Esophagus squamous epithelium (tissue), 4 donors: Measurements from ENCODE around the gene SPINT1.

Source experiments
- POLR2A ChIP-seq, 4 donors: fragments of 450-650 bp; IDR thresholded peaks; one replicate each; pipeline ENCODE4 v1.6.1; 2017; ENCODE audit warnings: antibody characterized with exemption in 4 of 4, mild to moderate bottlenecking in 4 of 4, moderate library complexity in 3 of 4
- TF ChIP-seq, protein P1 (sequence below), 6 experiments: fragments of 450-650 bp in 4 of 6; fragments of 200-600 bp in 2 of 6; sonication (generic) in 2 of 6; IDR thresholded peaks; one replicate each; pipeline ENCODE4 v1.5.1; 2016 to 2019; ENCODE audit warnings: antibody characterized with exemption in 6 of 6, mild to moderate bottlenecking in 4 of 6, moderate library complexity in 4 of 6

DNA sequence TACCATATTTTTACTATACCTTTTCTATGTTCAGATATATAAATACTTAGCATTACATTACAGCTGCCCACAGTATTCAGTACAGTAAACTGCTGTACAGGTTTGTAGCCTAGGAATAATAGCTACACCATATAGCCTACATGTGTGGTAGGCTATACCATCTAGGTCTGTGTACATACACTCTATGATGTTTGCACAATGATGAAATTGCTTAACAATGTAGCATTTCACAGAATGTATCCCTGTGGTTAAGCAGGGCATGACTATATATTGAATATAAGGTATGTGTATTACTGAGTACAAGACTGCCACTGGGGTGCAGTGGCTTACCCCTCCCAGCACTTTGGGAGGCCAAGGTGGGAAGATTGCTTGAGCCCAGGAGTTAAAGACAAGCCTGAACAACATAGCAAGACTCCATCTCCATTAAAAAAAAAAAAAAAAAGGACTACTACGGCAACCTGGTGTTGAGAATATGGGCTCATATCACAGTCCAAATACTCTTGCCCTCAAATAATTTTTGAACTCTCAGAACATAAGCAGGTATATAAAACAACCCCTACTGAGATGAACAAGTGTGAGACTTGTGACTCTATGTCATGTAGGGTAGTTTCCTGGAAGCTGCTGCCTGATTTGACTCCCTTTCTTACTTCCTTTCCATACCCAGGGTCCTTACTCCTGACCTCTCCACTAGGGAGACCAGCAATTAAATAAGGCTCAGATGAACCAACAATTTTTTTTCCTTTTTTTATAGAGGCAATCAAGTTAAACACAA, 20.1 kb upstream of the SPINT1 start:
- no peak for TF ChIP-seq POLR2A (IDR thresholded peaks at IDR 0.05)
- TF ChIP-seq, protein P1, sequence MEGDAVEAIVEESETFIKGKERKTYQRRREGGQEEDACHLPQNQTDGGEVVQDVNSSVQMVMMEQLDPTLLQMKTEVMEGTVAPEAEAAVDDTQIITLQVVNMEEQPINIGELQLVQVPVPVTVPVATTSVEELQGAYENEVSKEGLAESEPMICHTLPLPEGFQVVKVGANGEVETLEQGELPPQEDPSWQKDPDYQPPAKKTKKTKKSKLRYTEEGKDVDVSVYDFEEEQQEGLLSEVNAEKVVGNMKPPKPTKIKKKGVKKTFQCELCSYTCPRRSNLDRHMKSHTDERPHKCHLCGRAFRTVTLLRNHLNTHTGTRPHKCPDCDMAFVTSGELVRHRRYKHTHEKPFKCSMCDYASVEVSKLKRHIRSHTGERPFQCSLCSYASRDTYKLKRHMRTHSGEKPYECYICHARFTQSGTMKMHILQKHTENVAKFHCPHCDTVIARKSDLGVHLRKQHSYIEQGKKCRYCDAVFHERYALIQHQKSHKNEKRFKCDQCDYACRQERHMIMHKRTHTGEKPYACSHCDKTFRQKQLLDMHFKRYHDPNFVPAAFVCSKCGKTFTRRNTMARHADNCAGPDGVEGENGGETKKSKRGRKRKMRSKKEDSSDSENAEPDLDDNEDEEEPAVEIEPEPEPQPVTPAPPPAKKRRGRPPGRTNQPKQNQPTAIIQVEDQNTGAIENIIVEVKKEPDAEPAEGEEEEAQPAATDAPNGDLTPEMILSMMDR (IDR thresholded peaks at IDR 0.05) = no peak
